ENCODE data around the gene CSNK2A3. TPM values are rescaled to one million over a fixed set of nuclear protein-coding genes. Genes with fewer than 3 reads are reported as not detected.

CSNK2A3 gene
- total and polyA plus RNA-seq, 2 donors (not counting 1 experiment from before 2014, with no cell fraction given), result 2.3 TPM

- H3K9ac ChIP-seq (ENCODE audit: insufficient read depth, low read length), result no peak overlapping the region
These were observed 38.9 kb upstream of the CSNK2A3 start for GRCh38 chr11:11391796-11392463.

GRCh38 chr11:11391169-11391568 is 38.1 kb upstream of the CSNK2A3 start:
- H3K27ac ChIP-seq (ENCODE audit: insufficient read depth, low read length), result peak overlapping the region; percentile 55
- H3K9ac ChIP-seq (ENCODE audit: insufficient read depth, low read length), result no peak overlapping the region
- H3K36me3 ChIP-seq (ENCODE audit: control insufficient read depth, insufficient read depth, low read length), result no peaks in the 10 kb centered on the region
- no peak overlapping the region for H2AFZ ChIP-seq (ENCODE audit: low read length)
- peaks cover 3% of the 10 kb centered on the region for H3K4me1 ChIP-seq (ENCODE audit: control insufficient read depth, extremely low read depth, insufficient read depth, low read length)
- H3K9me3 ChIP-seq (ENCODE audit: control insufficient read depth, insufficient read depth, low read depth, low read length), result no peaks in the 10 kb centered on the region
- no peak for DNase-seq (ENCODE audit: low read depth in 2 of 2)
- H3K4me2 ChIP-seq (ENCODE audit: extremely low read depth, insufficient read depth, low read length), result no peak overlapping the region
- H3K4me3 ChIP-seq (replicated peaks in 1 of 4; ENCODE audit: control extremely low read depth in 1 of 4, insufficient read depth in 1 of 4, low read depth in 3 of 4, low read length in 4 of 4), result no peak overlapping the region
- no peaks in the 10 kb centered on the region for H3K27me3 ChIP-seq (ENCODE audit: control insufficient read depth, insufficient read depth, low read length)
- H3K79me2 ChIP-seq (ENCODE audit: control insufficient read depth, insufficient read depth, low read length), result no peaks in the 10 kb centered on the region
- H4K20me1 ChIP-seq (ENCODE audit: control insufficient read depth, extremely low read depth, insufficient read depth, low read length), result no peaks in the 10 kb centered on the region
- no peak for TF ChIP-seq CTCF (conservative IDR thresholded peaks at IDR 0.05 in 1 of 2, IDR thresholded peaks at IDR 0.05 in 1 of 2; ENCODE audit: low read depth in 1 of 2, low read length in 2 of 2)
- TF ChIP-seq EZH2 (IDR thresholded peaks at IDR 0.05; ENCODE audit: low read length, missing control alignments), result no peak

More at GRCh38 chr11:11391796-11392463, 38.9 kb upstream of the CSNK2A3 start:
- peak; percentile 90 to 92 for DNase-seq (ENCODE audit: low read depth in 2 of 2)
- no peaks in the 10 kb centered on the region for H3K36me3 ChIP-seq (ENCODE audit: control insufficient read depth, insufficient read depth, low read length)
- H3K79me2 ChIP-seq (ENCODE audit: control insufficient read depth, insufficient read depth, low read length), result no peaks in the 10 kb centered on the region
- peaks cover 6% of the 10 kb centered on the region for H3K4me1 ChIP-seq (ENCODE audit: control insufficient read depth, extremely low read depth, insufficient read depth, low read length)
- TF ChIP-seq CTCF (conservative IDR thresholded peaks at IDR 0.05 in 1 of 2, IDR thresholded peaks at IDR 0.05 in 1 of 2; ENCODE audit: low read depth in 1 of 2, low read length in 2 of 2) (no peak), EZH2 (IDR thresholded peaks at IDR 0.05; ENCODE audit: low read length, missing control alignments) (no peak)
- peak overlapping the region; percentile 48 for H3K4me2 ChIP-seq (ENCODE audit: extremely low read depth, insufficient read depth, low read length)
- no peaks in the 10 kb centered on the region for H4K20me1 ChIP-seq (ENCODE audit: control insufficient read depth, extremely low read depth, insufficient read depth, low read length)
- no peaks in the 10 kb centered on the region for H3K9me3 ChIP-seq (ENCODE audit: control insufficient read depth, insufficient read depth, low read depth, low read length)
- H3K27ac ChIP-seq (ENCODE audit: insufficient read depth, low read length), result peak overlapping the region; percentile 55
- no peak overlapping the region for H3K4me3 ChIP-seq (replicated peaks in 1 of 4; ENCODE audit: control extremely low read depth in 1 of 4, insufficient read depth in 1 of 4, low read depth in 3 of 4, low read length in 4 of 4)
- no peaks in the 10 kb centered on the region for H3K27me3 ChIP-seq (ENCODE audit: control insufficient read depth, insufficient read depth, low read length)
- no peak overlapping the region for H2AFZ ChIP-seq (ENCODE audit: low read length)

- Histone ChIP-seq H3K9ac (ENCODE audit: insufficient read depth, low read length) (no peak overlapping the region), H2AFZ (ENCODE audit: low read length) (no peak overlapping the region), H3K4me3 (replicated peaks in 1 of 4; ENCODE audit: control extremely low read depth in 1 of 4, insufficient read depth in 1 of 4, low read depth in 3 of 4, low read length in 4 of 4) (no peak overlapping the region), H3K27ac (ENCODE audit: insufficient read depth, low read length) (no peak overlapping the region), H3K36me3 (ENCODE audit: control insufficient read depth, insufficient read depth, low read length) (no peaks in the 10 kb centered on the region), H3K79me2 (ENCODE audit: control insufficient read depth, insufficient read depth, low read length) (no peaks in the 10 kb centered on the region), H3K27me3 (ENCODE audit: control insufficient read depth, insufficient read depth, low read length) (no peaks in the 10 kb centered on the region), H4K20me1 (ENCODE audit: control insufficient read depth, extremely low read depth, insufficient read depth, low read length) (no peaks in the 10 kb centered on the region), H3K4me1 (ENCODE audit: control insufficient read depth, extremely low read depth, insufficient read depth, low read length) (no peaks in the 10 kb centered on the region), H3K9me3 (ENCODE audit: control insufficient read depth, insufficient read depth, low read depth, low read length) (no peaks in the 10 kb centered on the region), H3K4me2 (ENCODE audit: extremely low read depth, insufficient read depth, low read length) (no peak overlapping the region)
- no peak for DNase-seq (ENCODE audit: low read depth in 2 of 2)
- TF ChIP-seq EZH2 (IDR thresholded peaks at IDR 0.05; ENCODE audit: low read length, missing control alignments), result no peak
- no peak for TF ChIP-seq CTCF (conservative IDR thresholded peaks at IDR 0.05 in 1 of 2, IDR thresholded peaks at IDR 0.05 in 1 of 2; ENCODE audit: low read depth in 1 of 2, low read length in 2 of 2)
These were observed 37.2 kb upstream of the CSNK2A3 start for GRCh38 chr11:11390068-11390771.

All from fibroblast of lung (primary cell).